IPS-15b (cell line): ENCODE data around the gene PKP1.

Experiments used
- H3K27me3 ChIP-seq: one replicate; pipeline ENCODE4 v1.6.1; 2013; ENCODE audit warnings: low read length; ENCODE audit not compliant: control insufficient read depth, insufficient read depth
- H3K36me3 ChIP-seq: one replicate; pipeline ENCODE4 v1.6.1; 2013; ENCODE audit warnings: low read length; ENCODE audit not compliant: control insufficient read depth, insufficient read depth
- H3K4me1 ChIP-seq: one replicate; pipeline ENCODE4 v1.6.1; 2013; ENCODE audit warnings: mild to moderate bottlenecking, low read length; ENCODE audit not compliant: control insufficient read depth, insufficient read depth
- H3K4me3 ChIP-seq: one replicate; pipeline ENCODE4 v1.5.1; 2013; ENCODE audit warnings: low read depth, low read length
- H3K9ac ChIP-seq: one replicate; pipeline ENCODE4 v1.6.1; 2013; ENCODE audit warnings: low read depth, mild to moderate bottlenecking, low read length
- H3K9me3 ChIP-seq: one replicate; pipeline ENCODE4 v1.6.1; 2013; ENCODE audit warnings: mild to moderate bottlenecking, low read length; ENCODE audit not compliant: control insufficient read depth, insufficient read depth

PKP1 gene

GRCh38 chr1:201359873-201360210, 76.5 kb downstream of the PKP1 start:
- Histone ChIP-seq H3K27me3 (no peaks in the 10 kb centered on the region), H3K36me3 (peaks cover 6% of the 10 kb centered on the region), H3K4me1 (peaks cover 5% of the 10 kb centered on the region), H3K4me3 (no peak overlapping the region), H3K9me3 (no peaks in the 10 kb centered on the region), H3K9ac (no peak overlapping the region)

DNA sequence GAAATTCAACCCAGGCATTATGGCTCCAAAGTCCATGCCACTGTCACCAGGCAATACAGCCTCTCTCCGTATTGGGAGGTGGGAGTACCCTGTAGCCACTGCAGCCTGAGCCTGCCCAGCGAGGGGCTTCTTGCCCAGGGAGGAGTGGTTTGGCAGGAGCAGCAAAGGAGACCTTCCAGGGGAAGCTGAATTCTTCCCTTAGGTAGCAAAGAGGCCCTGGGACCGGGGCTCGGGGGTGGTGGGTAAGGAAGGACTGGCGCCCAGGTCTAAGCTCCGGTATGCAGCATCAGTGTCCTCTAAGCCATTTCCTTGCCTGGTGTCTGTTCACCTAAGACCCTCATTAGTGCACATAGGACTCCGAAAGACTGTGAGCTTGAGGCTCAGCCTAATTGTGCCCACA, 77.2 kb downstream of the PKP1 start:
- Histone ChIP-seq H3K4me1 (peaks cover 5% of the 10 kb centered on the region), H3K9ac (no peak overlapping the region), H3K36me3 (peaks cover 6% of the 10 kb centered on the region), H3K27me3 (no peaks in the 10 kb centered on the region), H3K9me3 (no peaks in the 10 kb centered on the region), H3K4me3 (no peak overlapping the region)

DNA sequence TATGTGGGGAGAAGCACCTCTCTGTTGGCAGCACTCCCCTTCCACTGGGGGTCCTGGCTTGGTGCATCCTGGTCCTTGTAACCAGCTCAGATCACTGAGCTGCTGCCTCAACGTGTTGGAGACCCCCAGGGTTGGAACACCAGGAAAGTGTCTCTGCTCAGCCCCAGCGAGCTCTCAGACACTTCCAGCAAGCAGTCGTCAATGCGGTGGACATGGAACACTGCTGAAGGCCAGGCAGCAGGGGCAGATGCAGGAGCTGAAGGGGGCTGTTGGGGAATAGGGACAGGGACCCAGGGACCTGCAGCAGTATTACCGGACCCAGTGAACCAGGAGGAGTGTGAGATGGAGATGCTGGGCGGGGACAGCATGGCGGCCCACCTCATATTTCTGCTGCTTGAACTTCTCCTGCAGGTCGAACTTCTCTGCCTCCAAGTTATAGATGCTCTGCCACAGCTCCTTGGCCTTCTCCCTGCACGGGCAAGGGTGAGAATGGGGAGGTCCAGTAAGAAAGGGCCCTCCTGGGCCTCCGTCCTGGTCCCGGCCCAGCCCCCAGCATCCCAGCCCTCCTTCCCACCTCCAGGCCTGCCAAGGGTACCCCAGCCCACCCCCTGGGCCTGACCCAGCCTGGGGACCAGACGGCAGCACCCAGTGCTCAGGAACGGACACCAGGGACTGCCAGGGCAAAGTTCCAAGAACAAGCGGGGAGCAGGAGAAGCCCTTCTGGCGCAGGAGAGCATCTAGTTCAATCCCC, 77.8 kb downstream of the PKP1 start:
- H3K4me3 ChIP-seq = no peak overlapping the region
- H3K27me3 ChIP-seq = no peaks in the 10 kb centered on the region
- no peaks in the 10 kb centered on the region for H3K9me3 ChIP-seq
- no peak overlapping the region for H3K9ac ChIP-seq
- peaks cover 6% of the 10 kb centered on the region for H3K36me3 ChIP-seq
- H3K4me1 ChIP-seq = peaks cover 5% of the 10 kb centered on the region

DNA sequence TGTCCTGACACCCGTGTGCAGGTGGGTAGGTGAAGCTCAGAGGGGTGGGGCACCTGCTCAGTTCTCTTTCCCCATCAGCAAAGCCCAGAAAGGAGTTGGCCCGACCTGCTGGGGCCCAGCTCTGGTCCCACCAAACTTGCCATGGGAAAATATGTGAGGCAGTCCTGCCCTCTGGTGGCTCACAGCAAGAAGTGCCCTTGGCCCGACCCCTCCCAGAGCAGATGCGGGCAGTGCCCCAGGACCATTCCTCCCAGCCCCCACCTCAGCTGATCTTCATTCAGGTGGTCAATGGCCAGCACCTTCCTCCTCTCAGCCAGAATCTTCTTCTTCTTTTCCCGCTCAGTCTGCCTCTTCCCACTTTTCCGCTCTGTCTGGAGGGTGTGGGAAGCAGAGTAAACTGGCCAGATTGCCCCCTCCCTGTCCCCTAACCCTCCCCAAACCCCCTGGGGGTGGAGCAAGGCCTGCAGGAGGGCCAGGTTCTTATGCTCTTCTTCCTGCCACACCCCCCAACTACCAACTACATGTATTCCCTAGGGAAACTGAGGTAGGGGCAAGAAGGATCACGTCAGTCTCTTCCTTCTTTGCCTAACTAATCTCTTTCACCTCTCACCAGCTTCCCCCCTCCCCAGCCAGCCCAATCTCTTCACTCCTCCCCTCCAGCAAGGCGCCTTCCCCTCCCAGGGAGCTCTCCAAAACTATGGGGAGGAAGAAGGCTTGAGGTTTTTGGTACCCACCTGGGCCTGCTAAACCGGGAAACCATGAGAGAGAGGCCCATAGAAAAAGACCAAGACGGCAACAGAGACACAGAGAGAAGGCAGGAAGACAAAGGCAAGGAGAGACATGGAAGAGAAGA, 78.6 kb downstream of the PKP1 start:
- H3K4me3 ChIP-seq = no peak overlapping the region
- H3K9ac ChIP-seq = no peak overlapping the region
- H3K27me3 ChIP-seq = no peaks in the 10 kb centered on the region

DNA sequence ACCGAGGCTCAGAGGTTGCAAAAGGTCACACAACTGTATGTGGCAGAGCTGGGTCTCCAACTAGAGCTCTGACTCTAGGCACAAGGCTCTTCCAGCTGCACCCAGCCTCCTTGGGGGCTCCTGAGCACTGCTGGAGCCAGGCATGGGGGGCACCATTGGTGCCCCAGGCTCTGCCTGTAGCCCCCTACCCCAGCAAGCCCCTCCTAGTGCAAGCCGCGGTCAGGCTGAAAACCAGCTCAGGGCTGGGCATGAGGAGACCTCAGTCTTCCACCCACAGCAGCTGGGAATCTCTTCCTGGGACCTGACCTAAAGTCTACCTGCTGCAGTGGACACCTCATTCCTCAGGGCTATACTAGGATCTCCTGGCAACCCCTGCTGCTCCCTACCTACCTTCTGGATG, 79.6 kb downstream of the PKP1 start:
- no peak overlapping the region for H3K4me3 ChIP-seq
- peaks cover 5% of the 10 kb centered on the region for H3K4me1 ChIP-seq
- H3K27me3 ChIP-seq = no peaks in the 10 kb centered on the region
- no peak overlapping the region for H3K9ac ChIP-seq
- H3K36me3 ChIP-seq = peaks cover 6% of the 10 kb centered on the region
- no peaks in the 10 kb centered on the region for H3K9me3 ChIP-seq

More for the DNA sequence above, 78.6 kb downstream of the PKP1 start:
- peaks cover 6% of the 10 kb centered on the region for H3K36me3 ChIP-seq
- H3K9me3 ChIP-seq = no peaks in the 10 kb centered on the region
- H3K4me1 ChIP-seq = peaks cover 5% of the 10 kb centered on the region

DNA sequence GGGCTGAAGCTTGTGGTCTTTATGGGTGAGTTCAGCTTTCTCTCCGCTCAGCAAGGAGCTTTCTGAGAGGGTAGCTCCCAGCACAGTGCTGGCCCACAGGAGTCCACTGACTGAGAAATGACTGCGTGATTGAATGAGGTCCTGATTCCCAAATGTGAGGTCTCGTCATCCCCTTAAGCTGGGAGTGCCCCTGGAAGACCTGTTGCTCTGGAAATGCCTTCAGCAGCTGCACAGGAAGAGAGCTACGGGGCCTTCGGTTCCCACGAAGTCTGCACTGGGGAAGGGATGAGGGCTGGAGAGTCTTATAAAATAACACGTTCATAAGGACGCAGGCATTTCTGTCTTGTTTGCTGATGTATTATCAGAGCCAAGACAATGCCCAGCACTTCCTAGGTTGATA, 80.2 kb downstream of the PKP1 start:
- no peak overlapping the region for H3K4me3 ChIP-seq
- H3K9me3 ChIP-seq = no peaks in the 10 kb centered on the region
- H3K9ac ChIP-seq = no peak overlapping the region
- H3K4me1 ChIP-seq = peaks cover 5% of the 10 kb centered on the region
- peaks cover 6% of the 10 kb centered on the region for H3K36me3 ChIP-seq
- H3K27me3 ChIP-seq = no peaks in the 10 kb centered on the region

DNA sequence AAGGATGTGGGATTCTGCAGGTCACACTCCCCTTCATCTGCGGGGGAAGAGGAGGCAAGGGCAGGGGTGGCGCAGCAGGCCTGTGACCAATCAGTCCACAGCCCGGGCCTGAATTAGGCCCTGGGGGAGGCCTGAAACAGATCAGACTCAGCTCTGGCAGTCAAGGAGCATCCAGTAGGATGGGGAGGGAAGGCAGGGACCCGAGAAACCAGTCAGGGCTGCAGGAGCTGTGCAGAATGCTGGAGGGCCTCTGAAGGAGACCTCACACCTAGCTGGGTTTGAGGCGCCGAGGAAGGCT, 81.5 kb downstream of the PKP1 start:
- peaks cover 6% of the 10 kb centered on the region for H3K36me3 ChIP-seq
- H3K9ac ChIP-seq = no peak overlapping the region
- no peak overlapping the region for H3K4me3 ChIP-seq
- no peaks in the 10 kb centered on the region for H3K27me3 ChIP-seq
- H3K9me3 ChIP-seq = no peaks in the 10 kb centered on the region
- peaks cover 5% of the 10 kb centered on the region for H3K4me1 ChIP-seq

- H3K36me3 ChIP-seq = peaks cover 6% of the 10 kb centered on the region
- H3K9me3 ChIP-seq = no peaks in the 10 kb centered on the region
- H3K4me3 ChIP-seq = no peak overlapping the region
- no peaks in the 10 kb centered on the region for H3K27me3 ChIP-seq
- H3K9ac ChIP-seq = no peak overlapping the region
- peaks cover 5% of the 10 kb centered on the region for H3K4me1 ChIP-seq
These were observed 81.9 kb downstream of the PKP1 start for GRCh38 chr1:201365251-201365650.

GRCh38 chr1:201366696-201367095, 83.4 kb downstream of the PKP1 start:
- no peak overlapping the region for H3K9ac ChIP-seq
- no peak overlapping the region for H3K4me3 ChIP-seq
- no peaks in the 10 kb centered on the region for H3K36me3 ChIP-seq
- H3K9me3 ChIP-seq = no peaks in the 10 kb centered on the region
- peaks cover 5% of the 10 kb centered on the region for H3K4me1 ChIP-seq
- H3K27me3 ChIP-seq = no peaks in the 10 kb centered on the region

DNA sequence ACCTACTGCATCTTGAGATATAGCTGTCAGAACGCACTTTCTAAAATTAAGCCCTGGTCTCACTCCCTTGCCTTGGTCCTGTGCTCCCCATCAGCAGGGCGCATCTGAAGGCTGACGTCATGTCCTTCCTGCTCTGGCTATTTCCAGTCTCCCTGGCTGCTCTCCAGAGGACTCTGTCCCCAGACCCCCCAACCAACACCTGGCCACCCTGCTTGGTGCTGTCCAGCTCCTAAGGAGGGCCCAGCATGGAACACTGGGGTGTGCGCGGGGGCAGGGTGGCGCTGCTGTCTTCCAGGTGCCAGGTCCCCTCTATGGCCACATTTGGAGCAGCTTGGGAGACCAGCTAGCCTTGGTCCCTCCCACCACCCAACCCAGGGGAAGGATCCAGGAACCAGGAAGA, 85.9 kb downstream of the PKP1 start:
- Histone ChIP-seq H3K36me3 (no peaks in the 10 kb centered on the region), H3K4me1 (peaks cover 2% of the 10 kb centered on the region), H3K9ac (no peak overlapping the region), H3K4me3 (no peak overlapping the region), H3K9me3 (no peaks in the 10 kb centered on the region), H3K27me3 (no peaks in the 10 kb centered on the region)

GRCh38 chr1:201370500-201370899, 87.2 kb downstream of the PKP1 start:
- no peaks in the 10 kb centered on the region for H3K36me3 ChIP-seq
- peaks cover 12% of the 10 kb centered on the region for H3K4me1 ChIP-seq
- no peaks in the 10 kb centered on the region for H3K9me3 ChIP-seq
- H3K4me3 ChIP-seq = no peak overlapping the region
- no peak overlapping the region for H3K9ac ChIP-seq
- no peaks in the 10 kb centered on the region for H3K27me3 ChIP-seq

GRCh38 chr1:201371276-201371675, 88.0 kb downstream of the PKP1 start:
- Histone ChIP-seq H3K9ac (no peak overlapping the region), H3K4me1 (peaks cover 20% of the 10 kb centered on the region), H3K9me3 (no peaks in the 10 kb centered on the region), H3K36me3 (no peaks in the 10 kb centered on the region), H3K27me3 (no peaks in the 10 kb centered on the region), H3K4me3 (no peak overlapping the region)
